ENCODE data around the gene MPRIP. TPM values are rescaled to one million over a fixed set of nuclear protein-coding genes. Genes with fewer than 3 reads are reported as not detected.

Gene MPRIP
- total and polyA plus RNA-seq, 8 donors = 80.2 to 518 (median 190) TPM

DNA sequence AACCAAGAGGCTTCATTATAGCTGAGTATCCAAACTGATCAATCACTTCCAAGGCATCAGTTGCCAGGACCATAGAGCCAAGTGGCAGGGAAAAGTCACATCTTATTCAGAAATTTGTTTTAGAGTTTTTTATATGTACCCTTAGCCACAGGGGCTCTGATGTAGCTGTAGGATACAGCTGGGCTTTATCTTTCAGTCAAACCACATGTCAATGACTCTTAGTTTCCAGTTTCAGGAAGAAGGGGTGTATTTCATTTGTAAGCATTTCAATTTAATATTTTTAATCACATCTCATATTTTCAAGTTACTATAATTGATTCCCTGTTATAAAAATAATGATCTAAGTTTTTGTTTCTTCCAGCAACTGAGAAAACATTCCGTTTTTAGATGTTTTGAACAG lies 197.6 kb downstream of the MPRIP start:
- no peak overlapping the region for H3K4me3 ChIP-seq
- DNase-seq = no peak
- 72 to 85% (median 77%) methylated on average over 1 of the region's 1 CpG for WGBS, 5 donors
- no peak overlapping the region for H3K27ac ChIP-seq
- intact Hi-C loops (cut with DNase I; ENCODE audit: low total_unique reads) = no loop called here
- H3K4me1 ChIP-seq = peaks cover 19 to 27% (median 25%) of the 10 kb centered on the region in 4 donors
- H3K27me3 ChIP-seq = no peaks in the 10 kb centered on the region
- TF ChIP-seq, protein P1, sequence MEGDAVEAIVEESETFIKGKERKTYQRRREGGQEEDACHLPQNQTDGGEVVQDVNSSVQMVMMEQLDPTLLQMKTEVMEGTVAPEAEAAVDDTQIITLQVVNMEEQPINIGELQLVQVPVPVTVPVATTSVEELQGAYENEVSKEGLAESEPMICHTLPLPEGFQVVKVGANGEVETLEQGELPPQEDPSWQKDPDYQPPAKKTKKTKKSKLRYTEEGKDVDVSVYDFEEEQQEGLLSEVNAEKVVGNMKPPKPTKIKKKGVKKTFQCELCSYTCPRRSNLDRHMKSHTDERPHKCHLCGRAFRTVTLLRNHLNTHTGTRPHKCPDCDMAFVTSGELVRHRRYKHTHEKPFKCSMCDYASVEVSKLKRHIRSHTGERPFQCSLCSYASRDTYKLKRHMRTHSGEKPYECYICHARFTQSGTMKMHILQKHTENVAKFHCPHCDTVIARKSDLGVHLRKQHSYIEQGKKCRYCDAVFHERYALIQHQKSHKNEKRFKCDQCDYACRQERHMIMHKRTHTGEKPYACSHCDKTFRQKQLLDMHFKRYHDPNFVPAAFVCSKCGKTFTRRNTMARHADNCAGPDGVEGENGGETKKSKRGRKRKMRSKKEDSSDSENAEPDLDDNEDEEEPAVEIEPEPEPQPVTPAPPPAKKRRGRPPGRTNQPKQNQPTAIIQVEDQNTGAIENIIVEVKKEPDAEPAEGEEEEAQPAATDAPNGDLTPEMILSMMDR (IDR thresholded peaks at IDR 0.05) = no peak
- TF ChIP-seq POLR2A (IDR thresholded peaks at IDR 0.05) (no peak), EP300 (IDR thresholded peaks at IDR 0.05) (no peak)
- H3K36me3 ChIP-seq = no peaks in the 10 kb centered on the region
- H3K9me3 ChIP-seq = no peaks in the 10 kb centered on the region

DNA sequence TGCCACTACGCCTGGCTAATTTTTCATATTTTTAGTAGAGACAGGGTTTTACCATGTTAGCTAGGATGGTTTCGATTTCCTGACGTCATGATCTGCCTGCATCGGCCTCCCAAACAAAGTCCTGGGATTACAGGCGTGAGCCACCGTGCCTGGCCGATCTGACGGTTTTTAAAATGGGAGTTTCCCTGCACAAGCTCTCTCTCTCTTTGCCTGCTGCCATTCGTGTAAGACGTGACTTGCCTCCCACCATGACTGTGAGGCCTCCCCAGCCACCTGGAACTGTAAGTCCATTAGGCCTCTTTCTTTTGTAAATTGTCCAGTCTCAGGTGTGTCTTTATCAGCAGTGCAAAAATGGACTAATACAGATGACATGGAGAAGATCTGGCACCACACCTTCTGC lies 199.4 kb downstream of the MPRIP start:
- Histone ChIP-seq H3K27ac (no peak overlapping the region), H3K9me3 (no peaks in the 10 kb centered on the region), H3K4me1 (peaks cover 6 to 14% (median 10%) of the 10 kb centered on the region in 4 donors), H3K4me3 (no peak overlapping the region), H3K27me3 (no peaks in the 10 kb centered on the region), H3K36me3 (peaks cover 7 to 17% (median 15%) of the 10 kb centered on the region in 4 donors)
- TF ChIP-seq POLR2AphosphoS5 (IDR thresholded peaks at IDR 0.05) = no peak
- TF ChIP-seq, protein P1 (IDR thresholded peaks at IDR 0.05) = no peak
- intact Hi-C loops (cut with DNase I; ENCODE audit: low total_unique reads) = no loop called here
- DNase-seq = no peak
- WGBS, 5 donors = 83 to 90% (median 85%) methylated on average over 10 of the region's 10 CpGs

DNA sequence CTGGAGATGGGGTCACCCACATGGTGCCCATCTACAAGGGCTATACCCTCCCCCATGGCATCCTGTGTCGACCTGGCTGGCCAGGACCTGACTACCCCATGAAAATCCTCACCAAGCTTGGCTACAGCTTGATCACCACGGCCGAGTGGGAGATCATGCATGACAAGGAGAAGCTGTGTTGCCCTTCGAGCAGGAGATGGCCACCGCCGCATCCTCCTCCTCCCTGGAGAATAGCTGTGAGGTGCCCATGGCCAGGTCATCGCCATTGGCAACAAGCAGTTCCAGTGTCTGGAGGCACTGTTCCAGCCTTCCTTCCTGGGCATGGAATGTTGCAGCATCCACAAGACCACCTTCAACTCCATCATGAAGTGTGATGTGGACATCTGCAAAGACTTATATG lies 200.0 kb downstream of the MPRIP start:
- H3K9me3 ChIP-seq = no peaks in the 10 kb centered on the region
- intact Hi-C loops (cut with DNase I; ENCODE audit: low total_unique reads) = no loop called here
- H3K4me1 ChIP-seq = peaks cover 6 to 14% (median 10%) of the 10 kb centered on the region in 4 donors
- WGBS, 5 donors = 89 to 96% (median 93%) methylated on average over 4 to 7 of the region's 7 CpGs
- H3K27me3 ChIP-seq = no peaks in the 10 kb centered on the region
- no peak for DNase-seq
- peaks cover 11 to 23% (median 21%) of the 10 kb centered on the region in 4 donors for H3K36me3 ChIP-seq
- H3K4me3 ChIP-seq = no peak overlapping the region
- H3K27ac ChIP-seq = no peak overlapping the region
- TF ChIP-seq EP300 (IDR thresholded peaks at IDR 0.05) (no peak), POLR2A (IDR thresholded peaks at IDR 0.05) (no peak), POLR2AphosphoS5 (IDR thresholded peaks at IDR 0.05) (no peak)
- TF ChIP-seq, protein P1 (IDR thresholded peaks at IDR 0.05) = no peak

Small RNA genes lying within 50 kb of the gene (small RNA-seq; reads per million reads assigned to genes)
- 0 reads per million in 4 donors for gene RNU6-767P

Other genes with a start within 250 kb of the MPRIP start
- under 1 TPM in 1 of 5 donors, not detected in 4; 0.37 TPM for gene TNFRSF13B, start 70.3 kb upstream of the MPRIP start, total RNA-seq
- 1 to 10 TPM in 2 of 3 donors, under 1 TPM in 1; 0.25 to 1.8 (median 1.8) TPM for gene TNFRSF13B, start 70.3 kb upstream of the MPRIP start, polyA plus RNA-seq
- 1 to 10 TPM in 3 of 5 donors, not detected in 2; 1.1 to 2.8 (median 1.3) TPM for gene PLD6, start 163.9 kb downstream of the MPRIP start, total RNA-seq
- 1 to 10 TPM; 1.2 to 3.0 (median 1.5) TPM for gene PLD6, start 163.9 kb downstream of the MPRIP start, polyA plus RNA-seq
- 100 to 1,000 TPM in 2 of 5 donors, 10 to 100 TPM in 3; 41.6 to 378 (median 65.8) TPM for gene FLCN, start 194.7 kb downstream of the MPRIP start, total RNA-seq
- 10 to 100 TPM in 1 of 3 donors, 1 to 10 TPM in 2; 6.9 to 11.8 (median 9.8) TPM for gene FLCN, start 194.7 kb downstream of the MPRIP start, polyA plus RNA-seq
- 100 to 1,000 TPM in 2 of 5 donors, 10 to 100 TPM in 3; 11.1 to 291 (median 62.1) TPM for gene COPS3, start 238.8 kb downstream of the MPRIP start, total RNA-seq
- 10 to 100 TPM; 40.6 to 55.0 (median 42.2) TPM for gene COPS3, start 238.8 kb downstream of the MPRIP start, polyA plus RNA-seq